HepG2 (cell line): Measurements from ENCODE around the gene PLA2R1.

Experiments used
- ARNT ChIP-seq: fragments of 450-650 bp; IDR thresholded peaks from 2 replicates; pipeline ENCODE4 v1.6.1; 2017
- DR1 ChIP-seq: sonication (generic); formaldehyde crosslinking; IDR thresholded peaks from 2 replicates; pipeline ENCODE4 v1.8.0; 2021; ENCODE audit warnings: mild to moderate bottlenecking, missing genetic modification reagents, inconsistent platforms
- FOXK2 ChIP-seq: fragments of 450-650 bp; IDR thresholded peaks from 2 replicates; pipeline ENCODE4 v1.6.1; 2016
- HMG20A ChIP-seq: IDR thresholded peaks from 2 replicates; pipeline ENCODE4 v1.6.1; 2016; ENCODE audit warnings: borderline replicate concordance
- MAZ ChIP-seq, 2 experiments: sonication (generic) in 1 of 2; formaldehyde crosslinking in 1 of 2; IDR thresholded peaks; 2 replicates each; pipeline versions ENCODE4 v1.5.0 to v1.6.1; 2012 to 2020; ENCODE audit warnings: low read depth in 2 of 2, mild to moderate bottlenecking in 2 of 2, borderline replicate concordance in 1 of 2, improper control_type of control experiment in 1 of 2, low read length in 1 of 2, missing genetic modification reagents in 1 of 2, moderate library complexity in 1 of 2
- POLR2A ChIP-seq, 2 experiments: IDR thresholded peaks; 2 replicates each; pipeline ENCODE4 v1.6.1; 2011; ENCODE audit warnings: low read depth in 2 of 2, low read length in 2 of 2, mild to moderate bottlenecking in 1 of 2, moderate library complexity in 1 of 2; ENCODE audit not compliant: insufficient read depth in 1 of 2
- POLR2AphosphoS5 ChIP-seq: IDR thresholded peaks from 2 replicates; pipeline ENCODE4 v1.6.1; 2012; ENCODE audit warnings: low read depth, low read length
- PTBP1 ChIP-seq: fragments of 200-400 bp; formaldehyde crosslinking; IDR thresholded peaks from 2 replicates; pipeline ENCODE4 v1.6.1; 2018; ENCODE audit warnings: low read length, low read depth; ENCODE audit not compliant: poor library complexity, severe bottlenecking
- TAF15 ChIP-seq: fragments of 200-400 bp; formaldehyde crosslinking; IDR thresholded peaks from one replicate; pipeline ENCODE4 v1.6.1; 2018; ENCODE audit warnings: mild to moderate bottlenecking, low read depth, low read length; ENCODE audit not compliant: poor library complexity, severe bottlenecking
- TSC22D2 ChIP-seq: sonication (generic); formaldehyde crosslinking; IDR thresholded peaks from 2 replicates; pipeline ENCODE4 v1.5.1; 2020; ENCODE audit warnings: missing genetic modification reagents, mild to moderate bottlenecking, borderline replicate concordance
- ZBTB40 ChIP-seq, 2 experiments: fragments of 450-650 bp in 1 of 2; sonication (generic) in 1 of 2; formaldehyde crosslinking in 1 of 2; IDR thresholded peaks; 2 replicates each; pipeline versions ENCODE4 v1.6.1 to v1.8.0; 2016 to 2022; ENCODE audit warnings: antibody characterized with exemption in 1 of 2, mild to moderate bottlenecking in 1 of 2, missing genetic modification reagents in 1 of 2
- ZFX ChIP-seq: sonication (generic); formaldehyde crosslinking; IDR thresholded peaks from 2 replicates; pipeline ENCODE4 v1.4.0; 2020; ENCODE audit warnings: mild to moderate bottlenecking, low read depth, missing genetic modification reagents, moderate library complexity
- TF ChIP-seq, protein P1 (sequence below): sonication (generic); formaldehyde crosslinking; IDR thresholded peaks from 2 replicates; pipeline ENCODE4 v1.8.1; 2023; ENCODE audit warnings: mild to moderate bottlenecking, missing genetic modification reagents
- TF ChIP-seq, protein P2 (sequence below): sonication (generic); formaldehyde crosslinking; IDR thresholded peaks from 2 replicates; pipeline ENCODE4 v1.4.0; 2020; ENCODE audit warnings: mild to moderate bottlenecking, missing genetic modification reagents

DNA sequence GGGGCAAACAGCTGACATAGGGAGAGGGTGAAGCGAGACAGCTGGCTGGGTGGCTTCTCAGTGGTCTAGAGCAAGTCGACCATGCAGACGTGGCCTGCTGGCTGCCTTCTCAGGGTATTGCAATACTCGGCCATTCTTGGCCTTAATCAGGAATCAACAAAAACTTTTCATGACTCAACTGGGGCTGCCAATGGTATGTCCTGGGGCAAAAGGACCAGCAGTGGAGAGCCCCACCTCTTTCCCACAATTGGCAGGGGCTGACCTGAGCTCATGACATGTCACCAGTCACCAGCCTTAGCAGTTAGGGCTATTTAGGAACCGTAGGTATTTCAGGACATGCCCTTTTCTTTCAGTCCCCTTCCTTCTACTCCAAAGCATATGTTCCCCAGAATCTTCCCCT lies 19.1 kb downstream of the PLA2R1 start:
- no peak for TF ChIP-seq HMG20A
- TF ChIP-seq POLR2A (IDR thresholded peaks at IDR 0.05; ENCODE audit: insufficient read depth in 1 of 2, low read depth in 2 of 2, low read length in 2 of 2): no peak
- TF ChIP-seq ZBTB40 (IDR thresholded peaks at IDR 0.05): no peak
- no peak for TF ChIP-seq ZBTB40 (CRISPR knock-in tag; IDR thresholded peaks at IDR 0.05)
- TF ChIP-seq, protein P1, sequence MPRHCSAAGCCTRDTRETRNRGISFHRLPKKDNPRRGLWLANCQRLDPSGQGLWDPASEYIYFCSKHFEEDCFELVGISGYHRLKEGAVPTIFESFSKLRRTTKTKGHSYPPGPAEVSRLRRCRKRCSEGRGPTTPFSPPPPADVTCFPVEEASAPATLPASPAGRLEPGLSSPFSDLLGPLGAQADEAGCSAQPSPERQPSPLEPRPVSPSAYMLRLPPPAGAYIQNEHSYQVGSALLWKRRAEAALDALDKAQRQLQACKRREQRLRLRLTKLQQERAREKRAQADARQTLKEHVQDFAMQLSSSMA (CRISPR knock-in tag): no peak
- TF ChIP-seq ARNT: no peak
- no peak for TF ChIP-seq TAF15
- TF ChIP-seq TSC22D2 (CRISPR knock-in tag): no peak
- no peak for TF ChIP-seq PTBP1
- TF ChIP-seq, protein P2, sequence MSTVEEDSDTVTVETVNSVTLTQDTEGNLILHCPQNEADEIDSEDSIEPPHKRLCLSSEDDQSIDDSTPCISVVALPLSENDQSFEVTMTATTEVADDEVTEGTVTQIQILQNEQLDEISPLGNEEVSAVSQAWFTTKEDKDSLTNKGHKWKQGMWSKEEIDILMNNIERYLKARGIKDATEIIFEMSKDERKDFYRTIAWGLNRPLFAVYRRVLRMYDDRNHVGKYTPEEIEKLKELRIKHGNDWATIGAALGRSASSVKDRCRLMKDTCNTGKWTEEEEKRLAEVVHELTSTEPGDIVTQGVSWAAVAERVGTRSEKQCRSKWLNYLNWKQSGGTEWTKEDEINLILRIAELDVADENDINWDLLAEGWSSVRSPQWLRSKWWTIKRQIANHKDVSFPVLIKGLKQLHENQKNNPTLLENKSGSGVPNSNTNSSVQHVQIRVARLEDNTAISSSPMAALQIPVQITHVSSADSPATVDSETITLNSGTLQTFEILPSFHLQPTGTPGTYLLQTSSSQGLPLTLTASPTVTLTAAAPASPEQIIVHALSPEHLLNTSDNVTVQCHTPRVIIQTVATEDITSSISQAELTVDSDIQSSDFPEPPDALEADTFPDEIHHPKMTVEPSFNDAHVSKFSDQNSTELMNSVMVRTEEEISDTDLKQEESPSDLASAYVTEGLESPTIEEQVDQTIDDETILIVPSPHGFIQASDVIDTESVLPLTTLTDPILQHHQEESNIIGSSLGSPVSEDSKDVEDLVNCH: no peak
- no peak for TF ChIP-seq ZFX (CRISPR knock-in tag)
- no peak for TF ChIP-seq POLR2AphosphoS5
- TF ChIP-seq DR1 (CRISPR knock-in tag): no peak
- no peak for TF ChIP-seq MAZ (IDR thresholded peaks at IDR 0.05; ENCODE audit: borderline replicate concordance, low read depth, low read length)
- TF ChIP-seq MAZ (CRISPR knock-in tag; IDR thresholded peaks at IDR 0.05; ENCODE audit: low read depth): no peak
- TF ChIP-seq FOXK2: no peak
